ENCODE data around the gene STOX2.

DNA sequence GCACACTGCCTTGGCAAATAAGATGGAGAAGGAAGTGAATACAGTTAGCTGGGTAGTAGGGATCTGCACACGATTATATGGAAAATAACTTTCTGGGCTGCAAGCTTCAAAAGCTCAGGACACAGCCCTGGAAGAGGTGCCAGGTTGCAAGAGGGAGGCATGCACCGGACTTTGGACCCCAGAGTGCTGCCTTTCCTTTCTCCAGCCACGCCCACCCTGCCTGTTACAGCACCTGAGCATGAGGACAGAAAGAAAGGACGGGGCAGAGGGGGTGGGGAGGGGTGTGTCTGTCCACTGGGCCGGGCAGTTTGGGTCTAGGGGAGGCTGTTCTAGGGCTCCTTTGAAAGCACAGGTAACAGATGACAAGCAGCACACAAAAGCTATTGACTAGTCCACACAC is 159.8 kb downstream of the STOX2 start:
- TF ChIP-seq, protein P1, sequence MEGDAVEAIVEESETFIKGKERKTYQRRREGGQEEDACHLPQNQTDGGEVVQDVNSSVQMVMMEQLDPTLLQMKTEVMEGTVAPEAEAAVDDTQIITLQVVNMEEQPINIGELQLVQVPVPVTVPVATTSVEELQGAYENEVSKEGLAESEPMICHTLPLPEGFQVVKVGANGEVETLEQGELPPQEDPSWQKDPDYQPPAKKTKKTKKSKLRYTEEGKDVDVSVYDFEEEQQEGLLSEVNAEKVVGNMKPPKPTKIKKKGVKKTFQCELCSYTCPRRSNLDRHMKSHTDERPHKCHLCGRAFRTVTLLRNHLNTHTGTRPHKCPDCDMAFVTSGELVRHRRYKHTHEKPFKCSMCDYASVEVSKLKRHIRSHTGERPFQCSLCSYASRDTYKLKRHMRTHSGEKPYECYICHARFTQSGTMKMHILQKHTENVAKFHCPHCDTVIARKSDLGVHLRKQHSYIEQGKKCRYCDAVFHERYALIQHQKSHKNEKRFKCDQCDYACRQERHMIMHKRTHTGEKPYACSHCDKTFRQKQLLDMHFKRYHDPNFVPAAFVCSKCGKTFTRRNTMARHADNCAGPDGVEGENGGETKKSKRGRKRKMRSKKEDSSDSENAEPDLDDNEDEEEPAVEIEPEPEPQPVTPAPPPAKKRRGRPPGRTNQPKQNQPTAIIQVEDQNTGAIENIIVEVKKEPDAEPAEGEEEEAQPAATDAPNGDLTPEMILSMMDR (IDR thresholded peaks at IDR 0.05 in 8 of 11, conservative IDR thresholded peaks at IDR 0.05 in 3 of 11) = no peak
- no peak for TF ChIP-seq POLR2AphosphoS5 (IDR thresholded peaks at IDR 0.05)
